Gastroesophageal sphincter (tissue), 4 donors: ENCODE results near the gene IYD. TPM values are rescaled to one million over a fixed set of nuclear protein-coding genes. Genes with fewer than 3 reads are reported as not detected.

ENCODE experiments used
- ATAC-seq: fragments of 150-250 bp; one replicate; pipeline ENCODE4 v1.9.1; 2016; ENCODE audit warnings: mild to moderate bottlenecking, moderate library complexity
- H3K27ac ChIP-seq, 4 donors: fragments of 200-600 bp; sonication (generic) in 3 of 4; 1 replicate in 3 of 4; 2 replicates in 1 of 4; pipeline ENCODE4 v1.5.1; 2016 to 2019
- H3K27me3 ChIP-seq: fragments of 200-600 bp; sonication (generic); one replicate; pipeline ENCODE4 v1.5.1; 2019
- H3K36me3 ChIP-seq, 2 donors: fragments of 200-600 bp; sonication (generic); one replicate each; pipeline ENCODE4 v1.5.1; 2019; ENCODE audit warnings: control low read depth in 1 of 2
- H3K4me1 ChIP-seq, 3 donors: fragments of 200-600 bp; sonication (generic); 1 replicate in 2 of 3; 2 replicates in 1 of 3; pipeline ENCODE4 v1.5.1; 2016 to 2019; ENCODE audit warnings: control low read depth in 2 of 3
- H3K4me3 ChIP-seq, 2 donors: fragments of 200-600 bp; sonication (generic); one replicate each; pipeline ENCODE4 v1.5.1; 2019; ENCODE audit warnings: mild to moderate bottlenecking in 1 of 2, moderate library complexity in 1 of 2
- H3K9me3 ChIP-seq, 3 donors: fragments of 200-600 bp; sonication (generic); one replicate each; pipeline ENCODE4 v1.5.1; 2017 to 2019; ENCODE audit warnings: control low read depth in 2 of 3
- CTCF ChIP-seq, 4 experiments: fragments of 200-600 bp in 2 of 4; fragments of 450-650 bp in 2 of 4; sonication (generic) in 1 of 4; IDR thresholded peaks; one replicate each; pipeline ENCODE4 v1.5.1; 2017 to 2019; ENCODE audit warnings: antibody characterized with exemption in 4 of 4, mild to moderate bottlenecking in 2 of 4, moderate library complexity in 2 of 4
- EP300 ChIP-seq: sonication (generic); formaldehyde crosslinking; IDR thresholded peaks from one replicate; pipeline ENCODE4 v1.6.1; 2017; ENCODE audit warnings: antibody characterized with exemption, mild to moderate bottlenecking
- POLR2A ChIP-seq, 2 donors: fragments of 450-650 bp; IDR thresholded peaks; one replicate each; pipeline ENCODE4 v1.6.1; 2017; ENCODE audit warnings: antibody characterized with exemption in 2 of 2, mild to moderate bottlenecking in 2 of 2, moderate library complexity in 1 of 2
- POLR2AphosphoS5 ChIP-seq: sonication (generic); formaldehyde crosslinking; IDR thresholded peaks from one replicate; pipeline ENCODE4 v1.6.1; 2017; ENCODE audit warnings: antibody characterized with exemption
- WGBS, 2 donors: methylation state at CpG; one replicate each; pipeline ENCODE4 v1.1.5; 2018; ENCODE audit warnings: low coverage in 1 of 2; 5-methylcytosine and 5-hydroxymethylcytosine counted together
- total RNA-seq, 4 donors: library from RNA; depleted of rRNA; stranded (reverse); fragments of >200 nt; gene quantifications; one replicate each; pipeline ENCODE4 v1.1.0, GENCODE V29; 2016

Gene IYD
- total RNA-seq, 4 donors from 2014 or later, result not detected

DNA sequence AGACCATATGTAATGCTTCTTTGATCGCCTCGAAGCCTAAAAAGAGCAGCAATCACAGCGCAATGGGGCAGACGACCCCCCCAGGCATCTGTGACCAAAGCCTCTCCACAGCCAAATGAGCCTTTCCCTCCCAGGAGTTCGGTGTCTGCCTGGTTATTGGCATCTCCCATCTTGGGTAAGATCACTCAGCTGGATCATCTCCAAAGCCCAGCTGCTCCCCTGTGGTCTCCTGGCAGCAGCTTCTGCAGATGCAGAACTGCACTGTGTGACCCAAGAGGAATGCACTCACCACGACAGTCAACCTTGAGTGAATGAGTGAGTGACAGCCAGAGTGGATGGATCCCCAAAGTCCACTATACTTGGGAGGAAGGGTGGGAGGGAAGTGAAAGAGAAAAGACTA lies 44.8 kb upstream of the IYD start:
- TF ChIP-seq POLR2A (IDR thresholded peaks at IDR 0.05) (no peak), POLR2AphosphoS5 (no peak), EP300 (no peak), CTCF (IDR thresholded peaks at IDR 0.05) (no peak)
- no peaks in the 10 kb centered on the region for H3K36me3 ChIP-seq
- WGBS, 2 donors, result 88 to 100% methylated on average over 2 to 5 of the region's 6 CpGs
- no peaks in the 10 kb centered on the region for H3K27me3 ChIP-seq
- no peaks in the 10 kb centered on the region for H3K9me3 ChIP-seq
- H3K4me3 ChIP-seq, result no peak overlapping the region
- no peak for ATAC-seq
- no peak overlapping the region for H3K27ac ChIP-seq
- H3K4me1 ChIP-seq, result no peaks in the 10 kb centered on the region

DNA sequence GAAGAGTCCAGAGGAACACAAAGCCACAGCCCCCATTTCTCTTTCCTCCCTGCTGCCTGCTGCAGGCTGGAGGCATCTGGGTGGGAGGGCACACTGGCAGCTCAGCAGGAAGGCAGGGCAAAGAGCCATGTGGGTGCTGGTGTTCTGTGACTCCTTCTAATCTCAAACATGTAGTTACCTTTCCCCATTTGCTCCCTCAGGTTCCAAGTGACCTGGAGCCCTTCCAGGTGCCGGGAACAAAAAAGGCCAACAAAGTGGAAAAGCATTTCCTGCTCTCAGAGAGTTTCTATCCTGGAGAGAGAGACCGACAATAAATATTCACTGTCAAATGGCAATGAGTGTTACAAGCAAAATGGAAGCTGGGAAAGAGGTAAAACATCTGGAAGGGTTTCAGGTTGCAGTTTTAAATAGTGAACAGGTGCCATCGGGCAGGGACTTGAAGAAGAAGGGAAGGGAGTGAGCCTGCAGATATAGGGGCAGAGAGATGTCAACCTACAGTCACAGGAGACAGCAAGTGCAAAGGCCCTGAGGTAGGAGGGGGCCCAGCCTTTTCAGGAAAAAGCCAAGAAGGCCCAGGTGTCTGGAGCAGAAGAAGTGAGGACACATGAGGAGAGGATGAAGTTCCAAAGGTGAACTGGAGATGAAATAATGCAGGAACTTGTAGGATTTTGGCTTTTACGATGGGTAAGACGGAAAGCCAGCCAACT lies 43.6 kb upstream of the IYD start:
- WGBS, 2 donors, result 45 to 72% methylated on average over 2 to 5 of the region's 5 CpGs
- Histone ChIP-seq H3K4me3 (no peak overlapping the region), H3K4me1 (no peaks in the 10 kb centered on the region), H3K36me3 (no peaks in the 10 kb centered on the region), H3K27me3 (no peaks in the 10 kb centered on the region), H3K9me3 (no peaks in the 10 kb centered on the region), H3K27ac (no peak overlapping the region)
- no peak for ATAC-seq
- TF ChIP-seq CTCF (IDR thresholded peaks at IDR 0.05) (no peak), EP300 (no peak), POLR2A (IDR thresholded peaks at IDR 0.05) (no peak), POLR2AphosphoS5 (no peak)

DNA sequence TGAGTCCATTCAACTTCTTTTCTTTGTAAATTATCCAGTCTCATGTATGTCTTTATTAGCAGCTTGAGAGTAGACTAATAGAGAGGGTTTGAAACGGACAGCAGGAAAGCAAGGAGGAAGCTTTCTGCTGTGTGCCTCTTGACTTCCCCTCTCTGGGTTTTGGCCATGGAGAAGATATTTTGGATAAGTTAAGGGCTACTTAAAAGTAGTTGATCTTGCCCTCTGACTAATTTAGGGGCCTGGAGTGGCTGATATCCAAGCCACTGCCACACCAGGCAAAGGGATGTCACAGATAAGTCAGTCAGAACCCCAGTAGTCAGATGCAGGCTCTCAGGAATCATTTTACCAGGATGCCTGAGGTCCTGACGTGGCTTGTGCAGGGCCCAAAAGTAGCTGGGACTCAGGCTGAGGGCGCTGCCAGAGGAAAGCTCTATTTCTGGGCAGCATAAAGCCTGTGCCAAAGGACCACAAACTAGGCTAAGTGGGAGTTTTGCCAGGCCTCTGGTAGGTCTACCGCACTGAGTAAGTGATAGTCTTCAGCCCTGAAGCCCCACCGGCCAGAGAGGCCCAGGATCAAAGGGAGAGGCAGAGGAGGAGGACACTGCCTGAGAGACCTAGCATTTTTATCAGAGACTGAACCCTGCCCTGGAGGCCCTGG lies 41.6 kb upstream of the IYD start:
- TF ChIP-seq CTCF (IDR thresholded peaks at IDR 0.05), result no peak
- no peak for TF ChIP-seq POLR2A (IDR thresholded peaks at IDR 0.05)
- TF ChIP-seq POLR2AphosphoS5, result no peak
- TF ChIP-seq EP300, result no peak
- Histone ChIP-seq H3K4me1 (no peaks in the 10 kb centered on the region), H3K27me3 (no peaks in the 10 kb centered on the region), H3K36me3 (no peaks in the 10 kb centered on the region), H3K4me3 (no peak overlapping the region), H3K9me3 (no peaks in the 10 kb centered on the region), H3K27ac (no peak overlapping the region)
- WGBS, 2 donors, result 75 to 100% methylated on average over 1 to 2 of the region's 5 CpGs
- no peak for ATAC-seq

GRCh38 chr6:150328744-150329405 lies 39.9 kb upstream of the IYD start:
- Histone ChIP-seq H3K9me3 (no peaks in the 10 kb centered on the region), H3K36me3 (no peaks in the 10 kb centered on the region), H3K27me3 (no peaks in the 10 kb centered on the region), H3K4me1 (no peaks in the 10 kb centered on the region), H3K27ac (no peak overlapping the region), H3K4me3 (no peak overlapping the region)
- ATAC-seq, result no peak
- TF ChIP-seq POLR2A (IDR thresholded peaks at IDR 0.05) (no peak), EP300 (no peak), POLR2AphosphoS5 (no peak), CTCF (IDR thresholded peaks at IDR 0.05) (no peak)
- WGBS, 2 donors, result 72 to 93% methylated on average over 5 to 6 of the region's 6 CpGs
